Upper lobe of right lung (tissue), 1 donor: ENCODE data around the gene BCAS3. TPM values are rescaled to one million over a fixed set of nuclear protein-coding genes. Genes with fewer than 3 reads are reported as not detected.

Experiments
- ATAC-seq: fragments of 200-7000 bp; cut with Tn5 transposase; one replicate; pipeline ENCODE4 v1.9.1; 2020; ENCODE audit warnings: mild to moderate bottlenecking, moderate library complexity
- DNase-seq: peaks from one replicate; pipeline ENCODE4 v3.0.0-alpha.2; 2020
- H3K27ac ChIP-seq: fragments of 200-600 bp; one replicate; pipeline ENCODE4 v1.8.0; 2022
- H3K27me3 ChIP-seq: fragments of 200-600 bp; one replicate; pipeline ENCODE4 v1.8.0; 2022; ENCODE audit warnings: mild to moderate bottlenecking
- H3K36me3 ChIP-seq: fragments of 200-600 bp; one replicate; pipeline ENCODE4 v1.8.0; 2022
- H3K4me1 ChIP-seq: fragments of 200-600 bp; one replicate; pipeline ENCODE4 v1.8.0; 2022
- H3K4me3 ChIP-seq: fragments of 200-600 bp; one replicate; pipeline ENCODE4 v1.8.0; 2022; ENCODE audit warnings: mild to moderate bottlenecking
- H3K9me3 ChIP-seq: fragments of 200-600 bp; one replicate; pipeline ENCODE4 v1.8.0; 2022
- CTCF ChIP-seq: fragments of 200-600 bp; IDR thresholded peaks from one replicate; pipeline ENCODE4 v1.8.0; 2022; ENCODE audit warnings: antibody characterized with exemption
- intact Hi-C: fragments of 100-400 bp; cut with DNase I; formaldehyde crosslinking; loops from one replicate; pipeline ENCODE4 v1.11.0; 2022
- total RNA-seq: library from RNA; stranded (reverse); fragmentation: NEBNext Ultra II Directional; extraction: Animal tissue kit (Norgen Biotek cat#: 25700); gene quantifications from one replicate; pipeline ENCODE4 v1.2.1, GENCODE V29; 2021
- donor health status: DM: no; HTN: yes; CAD: no; lungs with severe emphysema.

Gene BCAS3
- total RNA-seq, 1 donor from 2014 or later: 23.5 TPM

- Histone ChIP-seq H3K27ac (no peak overlapping the region), H3K36me3 (peaks cover 34% of the 10 kb centered on the region), H3K27me3 (no peaks in the 10 kb centered on the region), H3K4me1 (no peaks in the 10 kb centered on the region), H3K9me3 (no peaks in the 10 kb centered on the region), H3K4me3 (no peak overlapping the region)
- ATAC-seq (no peak), DNase-seq (no peak)
- TF ChIP-seq CTCF: no peak
- intact Hi-C loops: no loop called here
Measured at GRCh38 chr17:60646701-60647100, 30.9 kb upstream of the BCAS3 start.

- no peak for TF ChIP-seq CTCF
- Histone ChIP-seq H3K27me3 (no peaks in the 10 kb centered on the region), H3K9me3 (no peaks in the 10 kb centered on the region), H3K4me1 (no peaks in the 10 kb centered on the region), H3K36me3 (peaks cover 35% of the 10 kb centered on the region), H3K27ac (no peak overlapping the region), H3K4me3 (no peak overlapping the region)
- DNase-seq: no peak
- intact Hi-C loops: no loop called here
- no peak for ATAC-seq
Measured at GRCh38 chr17:60647705-60648104, 29.9 kb upstream of the BCAS3 start.

GRCh38 chr17:60652454-60653247, 25.0 kb upstream of the BCAS3 start:
- H3K27ac ChIP-seq: no peak overlapping the region
- H3K4me3 ChIP-seq: no peak overlapping the region
- intact Hi-C loops: no loop called here
- no peaks in the 10 kb centered on the region for H3K27me3 ChIP-seq
- H3K4me1 ChIP-seq: no peaks in the 10 kb centered on the region
- TF ChIP-seq CTCF: no peak
- peak; percentile 43 for ATAC-seq
- H3K36me3 ChIP-seq: peaks cover 48% of the 10 kb centered on the region
- DNase-seq: no peak
- H3K9me3 ChIP-seq: no peaks in the 10 kb centered on the region

- Histone ChIP-seq H3K9me3 (no peaks in the 10 kb centered on the region), H3K27me3 (no peaks in the 10 kb centered on the region), H3K4me3 (no peak overlapping the region), H3K4me1 (no peaks in the 10 kb centered on the region), H3K36me3 (peaks cover 48% of the 10 kb centered on the region), H3K27ac (no peak overlapping the region)
- intact Hi-C loops: no loop called here
- no peak for DNase-seq
- TF ChIP-seq CTCF: no peak
- no peak for ATAC-seq
Measured at GRCh38 chr17:60653569-60653968, 24.1 kb upstream of the BCAS3 start.

GRCh38 chr17:60656499-60656898, 21.2 kb upstream of the BCAS3 start:
- intact Hi-C loops: no loop called here

More at GRCh38 chr17:60656499-60656898, 21.2 kb upstream of the BCAS3 start:
- ATAC-seq: no peak
- DNase-seq: no peak
- no peaks in the 10 kb centered on the region for H3K9me3 ChIP-seq
- H3K27me3 ChIP-seq: no peaks in the 10 kb centered on the region
- H3K4me1 ChIP-seq: no peaks in the 10 kb centered on the region
- H3K4me3 ChIP-seq: no peak overlapping the region
- peaks cover 40% of the 10 kb centered on the region for H3K36me3 ChIP-seq
- TF ChIP-seq CTCF: no peak
- H3K27ac ChIP-seq: no peak overlapping the region
